Measurements from ENCODE around the gene PEAK3.

DNA sequence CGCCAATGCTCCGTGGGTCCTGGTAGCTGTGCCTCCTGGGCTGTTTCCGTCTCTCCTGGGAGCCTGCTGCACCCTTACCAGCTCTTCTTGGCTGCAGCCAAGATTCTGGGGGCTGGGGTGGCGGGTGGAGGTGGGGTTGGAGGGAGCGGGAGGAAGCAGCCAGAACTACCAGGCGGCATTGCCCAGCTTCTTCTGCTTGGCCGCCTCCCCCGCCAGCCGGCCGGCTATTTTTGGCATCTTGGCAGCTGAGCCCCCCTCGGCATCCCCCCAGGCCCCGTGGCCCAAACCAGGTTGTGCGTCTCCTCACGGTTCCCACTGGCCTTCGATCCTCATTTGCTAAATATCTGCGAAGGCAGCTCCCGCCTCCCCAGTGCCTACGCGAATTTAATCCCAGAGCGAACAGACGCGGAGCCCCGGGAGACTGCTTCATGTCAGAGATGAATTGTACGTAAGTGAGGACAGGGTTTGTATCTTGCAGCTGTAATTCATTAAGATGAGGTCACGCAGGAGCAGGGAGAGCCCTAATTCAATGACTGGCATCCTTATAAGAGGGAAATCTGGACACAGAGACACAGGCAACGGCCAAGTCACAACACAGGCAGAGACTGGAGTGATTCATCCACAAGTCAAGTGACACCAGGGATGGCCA is 12.8 kb upstream of the PEAK3 start:
- TF ChIP-seq, protein P1, sequence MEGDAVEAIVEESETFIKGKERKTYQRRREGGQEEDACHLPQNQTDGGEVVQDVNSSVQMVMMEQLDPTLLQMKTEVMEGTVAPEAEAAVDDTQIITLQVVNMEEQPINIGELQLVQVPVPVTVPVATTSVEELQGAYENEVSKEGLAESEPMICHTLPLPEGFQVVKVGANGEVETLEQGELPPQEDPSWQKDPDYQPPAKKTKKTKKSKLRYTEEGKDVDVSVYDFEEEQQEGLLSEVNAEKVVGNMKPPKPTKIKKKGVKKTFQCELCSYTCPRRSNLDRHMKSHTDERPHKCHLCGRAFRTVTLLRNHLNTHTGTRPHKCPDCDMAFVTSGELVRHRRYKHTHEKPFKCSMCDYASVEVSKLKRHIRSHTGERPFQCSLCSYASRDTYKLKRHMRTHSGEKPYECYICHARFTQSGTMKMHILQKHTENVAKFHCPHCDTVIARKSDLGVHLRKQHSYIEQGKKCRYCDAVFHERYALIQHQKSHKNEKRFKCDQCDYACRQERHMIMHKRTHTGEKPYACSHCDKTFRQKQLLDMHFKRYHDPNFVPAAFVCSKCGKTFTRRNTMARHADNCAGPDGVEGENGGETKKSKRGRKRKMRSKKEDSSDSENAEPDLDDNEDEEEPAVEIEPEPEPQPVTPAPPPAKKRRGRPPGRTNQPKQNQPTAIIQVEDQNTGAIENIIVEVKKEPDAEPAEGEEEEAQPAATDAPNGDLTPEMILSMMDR (conservative IDR thresholded peaks at IDR 0.05 in 1 of 2, IDR thresholded peaks at IDR 0.05 in 1 of 2; ENCODE audit: low read depth in 1 of 2, low read length in 2 of 2), result no peak
- TF ChIP-seq EZH2 (IDR thresholded peaks at IDR 0.05; ENCODE audit: low read length, missing control alignments), result no peak
